Fibroblast of lung (primary cell): Measurements from ENCODE around the gene BTG1.

Experiments used
- CTCF ChIP-seq, 2 donors: IDR thresholded peaks in 1 of 2; conservative IDR thresholded peaks in 1 of 2; 1 replicate in 1 of 2; 2 replicates in 1 of 2; pipeline ENCODE4 v1.5.1; 2011 to 2012; ENCODE audit warnings: low read length in 2 of 2, control low read depth in 1 of 2, inconsistent platforms in 1 of 2, low read depth in 1 of 2, mild to moderate bottlenecking in 1 of 2
- EZH2 ChIP-seq: IDR thresholded peaks from 2 replicates; pipeline ENCODE4 v1.5.1; 2012; ENCODE audit warnings: low read length, control low read depth, mild to moderate bottlenecking; ENCODE audit errors: missing control alignments

DNA sequence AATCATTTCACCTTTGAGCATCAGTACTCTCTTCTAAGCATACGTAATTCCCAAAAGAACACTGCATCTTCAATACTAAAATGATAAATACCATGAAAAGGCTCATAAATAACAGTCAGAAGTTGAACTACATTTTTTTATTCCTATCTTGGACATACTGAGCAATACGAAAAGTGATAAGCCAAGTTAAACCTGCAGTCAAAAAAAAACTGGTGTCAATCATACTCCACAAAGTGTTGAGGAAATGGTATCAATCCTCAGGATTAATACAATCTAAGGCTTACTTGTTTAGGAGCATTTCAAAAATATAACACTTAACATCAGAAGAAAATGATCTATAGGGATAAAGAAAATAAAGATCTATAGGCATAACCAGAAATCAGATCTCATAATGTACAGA is 5.5 kb downstream of the BTG1 start:
- TF ChIP-seq CTCF (conservative IDR thresholded peaks at IDR 0.05 in 1 of 2, IDR thresholded peaks at IDR 0.05 in 1 of 2; ENCODE audit: low read depth in 1 of 2, low read length in 2 of 2): no peak
- no peak for TF ChIP-seq EZH2
